ENCODE data around the gene HES1. TPM values are rescaled to one million over a fixed set of nuclear protein-coding genes. Genes with fewer than 3 reads are reported as not detected.

Gene HES1
- total and polyA plus RNA-seq, 9 of the 15 experiments (the other 6 are each of a cell fraction or from before 2014, with no cell fraction given) = 3.4 to 37.0 (median 19.3) TPM

DNA sequence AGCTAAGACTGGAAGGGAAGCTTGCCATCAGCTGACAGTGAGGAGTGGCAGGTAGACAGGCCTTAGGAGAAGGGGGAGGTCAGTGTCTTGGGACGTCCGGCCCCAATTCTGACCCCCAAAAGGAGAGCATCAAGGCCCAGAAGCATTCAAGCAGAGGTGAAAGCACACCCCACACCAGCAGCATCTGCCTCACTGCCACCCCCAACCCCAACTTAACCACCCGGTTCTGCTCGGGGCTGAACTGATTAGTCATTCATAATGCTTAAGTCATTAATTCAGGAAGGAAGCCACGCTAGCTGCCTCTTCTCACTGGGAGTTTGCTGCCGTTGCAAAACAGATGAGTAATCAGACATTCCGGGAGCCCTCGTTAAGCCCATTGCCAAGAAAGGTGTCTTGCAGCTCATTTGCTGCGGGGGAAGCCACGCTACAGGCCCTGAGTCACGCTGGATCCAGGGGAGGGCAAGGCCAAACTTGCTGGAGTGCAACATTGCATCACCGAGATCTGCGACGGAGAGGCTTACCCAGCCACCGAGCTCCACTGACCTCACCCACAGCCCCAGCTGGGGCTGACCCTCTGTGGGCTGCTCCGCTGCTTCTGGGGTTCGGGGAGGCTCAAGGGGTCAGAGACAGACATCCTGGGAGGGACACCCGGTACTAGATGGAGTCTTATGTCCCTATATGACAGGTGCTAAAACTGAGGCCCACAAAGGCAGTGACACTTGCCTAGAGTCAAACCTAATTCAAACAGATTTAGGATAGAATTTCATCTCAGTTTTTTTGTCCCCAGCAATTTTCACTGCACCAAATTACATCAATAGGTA, 46.4 kb upstream of the HES1 start (continued):
- TF ChIP-seq SIN3A (IDR thresholded peaks at IDR 0.05; ENCODE audit: borderline replicate concordance in 2 of 2, control insufficient read depth in 1 of 2, low read depth in 2 of 2, low read length in 2 of 2) (no peak), ELF2 (CRISPR knock-in tag; IDR thresholded peaks at IDR 0.05) (peak; percentile 56; the same call in 1 of the 2 replicates), RAD51 (IDR thresholded peaks at IDR 0.05; ENCODE audit: borderline replicate concordance, low read depth) (0 out of 2 replicates have a peak, but pooled peaks have one; percentile 15), ZNF57 (CRISPR knock-in tag; IDR thresholded peaks at IDR 0.05) (no peak), U2AF1 (optimal IDR thresholded peaks at IDR 0.05; ENCODE audit: low read depth, low read length) (no peak), CREBBP (IDR thresholded peaks at IDR 0.05; ENCODE audit: low read depth, low read length) (no peak), CREB1 (IDR thresholded peaks at IDR 0.05) (peak; percentile 25; the same call in 1 of the 2 replicates), CREB1 (CRISPR knock-in tag; IDR thresholded peaks at IDR 0.05) (peak; percentile 22; the same call in 1 of the 2 replicates), JUN (IDR thresholded peaks at IDR 0.05; ENCODE audit: borderline replicate concordance, low read depth, low read length) (peak; percentile 98), JUN (CRISPR knock-in tag; IDR thresholded peaks at IDR 0.05; ENCODE audit: borderline replicate concordance) (peak; percentile 98), SMARCA4 (IDR thresholded peaks at IDR 0.05) (peak; percentile 94), U2AF2 (optimal IDR thresholded peaks at IDR 0.05; ENCODE audit: low read depth, low read length) (no peak), CXXC5 (CRISPR knock-in tag; IDR thresholded peaks at IDR 0.05) (peak; percentile 96), TEAD2 (tag; IDR thresholded peaks at IDR 0.05) (peak; percentile 95), JUND (IDR thresholded peaks at IDR 0.05; ENCODE audit: borderline replicate concordance, low read depth, low read length) (peak; percentile 97), JUND (tag; IDR thresholded peaks at IDR 0.05; ENCODE audit: borderline replicate concordance, low read depth, low read length) (peak; percentile 97), PHF8 (IDR thresholded peaks at IDR 0.05; ENCODE audit: borderline replicate concordance, low read length) (peak; percentile 42; the same call in 1 of the 2 replicates), PML (IDR thresholded peaks at IDR 0.05; ENCODE audit: low read length) (0 out of 2 replicates have a peak, but pooled peaks have one; percentile 43), ESRRA (IDR thresholded peaks at IDR 0.05; ENCODE audit: borderline replicate concordance, low read depth) (peak; percentile 54; the same call in 1 of the 2 replicates), POLR2B (IDR thresholded peaks at IDR 0.05; ENCODE audit: low read depth, partially characterized antibody) (no peak), NEUROD1 (IDR thresholded peaks at IDR 0.05; ENCODE audit: borderline replicate concordance, low read depth, low read length, partially characterized antibody) (peak; percentile 92), XRCC4 (IDR thresholded peaks at IDR 0.05; ENCODE audit: extremely low read depth, insufficient read depth, insufficient read length) (no peak), XRCC3 (IDR thresholded peaks at IDR 0.05) (no peak), EP300 (IDR thresholded peaks at IDR 0.05; ENCODE audit: low read length) (peak; percentile 95), ZNF408 (CRISPR knock-in tag; IDR thresholded peaks at IDR 0.05; ENCODE audit: low read depth) (no peak)
- TF ChIP-seq, protein P1, sequence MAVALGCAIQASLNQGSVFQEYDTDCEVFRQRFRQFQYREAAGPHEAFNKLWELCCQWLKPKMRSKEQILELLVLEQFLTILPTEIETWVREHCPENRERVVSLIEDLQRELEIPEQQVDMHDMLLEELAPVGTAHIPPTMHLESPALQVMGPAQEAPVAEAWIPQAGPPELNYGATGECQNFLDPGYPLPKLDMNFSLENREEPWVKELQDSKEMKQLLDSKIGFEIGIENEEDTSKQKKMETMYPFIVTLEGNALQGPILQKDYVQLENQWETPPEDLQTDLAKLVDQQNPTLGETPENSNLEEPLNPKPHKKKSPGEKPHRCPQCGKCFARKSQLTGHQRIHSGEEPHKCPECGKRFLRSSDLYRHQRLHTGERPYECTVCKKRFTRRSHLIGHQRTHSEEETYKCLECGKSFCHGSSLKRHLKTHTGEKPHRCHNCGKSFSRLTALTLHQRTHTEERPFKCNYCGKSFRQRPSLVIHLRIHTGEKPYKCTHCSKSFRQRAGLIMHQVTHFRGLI (CRISPR knock-in tag; IDR thresholded peaks at IDR 0.05) = 0 out of 2 replicates have a peak, but pooled peaks have one; percentile 48
- TF ChIP-seq, protein P2, sequence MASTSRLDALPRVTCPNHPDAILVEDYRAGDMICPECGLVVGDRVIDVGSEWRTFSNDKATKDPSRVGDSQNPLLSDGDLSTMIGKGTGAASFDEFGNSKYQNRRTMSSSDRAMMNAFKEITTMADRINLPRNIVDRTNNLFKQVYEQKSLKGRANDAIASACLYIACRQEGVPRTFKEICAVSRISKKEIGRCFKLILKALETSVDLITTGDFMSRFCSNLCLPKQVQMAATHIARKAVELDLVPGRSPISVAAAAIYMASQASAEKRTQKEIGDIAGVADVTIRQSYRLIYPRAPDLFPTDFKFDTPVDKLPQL (IDR thresholded peaks at IDR 0.05; ENCODE audit: extremely low read depth, insufficient read length) = no peak
